ENCODE measurements around the gene SPNS2. TPM values are rescaled to one million over a fixed set of nuclear protein-coding genes. Genes with fewer than 3 reads are reported as not detected.
A peak's percentile ranks its signal among the peaks of the same experiment; 100 is the strongest.

SPNS2 gene
- total and polyA plus RNA-seq, 2 experiments from 2014 or later: 1.7 to 2.3 TPM

DNA sequence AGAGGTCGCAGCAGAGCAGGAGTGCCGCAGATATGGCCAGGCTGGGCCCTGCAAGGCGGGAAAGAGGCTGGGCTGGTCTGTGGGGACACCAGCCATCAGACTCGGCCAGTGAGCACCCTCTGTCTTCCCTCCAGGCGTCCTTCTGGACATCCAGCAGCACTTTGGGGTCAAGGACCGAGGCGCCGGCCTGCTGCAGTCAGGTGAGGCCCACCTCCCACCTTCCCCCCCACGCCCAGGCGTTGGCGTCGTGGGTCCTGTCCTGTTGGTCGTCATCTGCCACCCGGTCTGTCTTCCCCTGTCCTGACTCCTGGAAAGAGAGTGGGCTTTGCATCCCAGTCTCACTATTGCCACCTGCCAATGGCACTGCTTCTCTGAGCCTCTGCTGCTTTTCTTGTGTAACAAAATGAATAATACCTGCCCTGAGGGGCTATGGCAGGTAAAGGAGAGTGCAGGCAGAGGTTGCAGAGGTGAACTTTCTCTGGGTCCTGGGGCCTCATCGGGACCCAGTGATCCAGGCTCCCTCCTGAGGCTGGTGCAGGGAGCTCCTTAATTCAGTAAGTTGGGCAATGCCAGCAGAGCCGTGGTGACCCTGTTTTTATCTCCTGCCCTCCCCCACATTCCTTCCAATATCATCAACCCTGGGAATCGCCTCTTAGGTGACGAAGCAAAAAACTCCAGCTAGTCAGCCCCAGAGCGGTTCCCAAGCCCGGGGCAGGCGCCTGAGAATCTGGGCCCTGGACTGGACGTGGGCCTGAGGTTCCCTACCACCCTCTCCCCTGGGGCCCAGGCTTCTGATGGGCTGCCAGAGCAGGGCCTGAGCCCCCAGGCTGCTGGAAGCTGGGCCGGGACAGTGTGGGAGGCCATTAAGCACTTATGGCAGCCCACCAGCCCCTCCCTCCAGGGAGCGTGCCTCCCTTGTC lies 14.7 kb downstream of the SPNS2 start (continued):
- TF ChIP-seq, protein P1, sequence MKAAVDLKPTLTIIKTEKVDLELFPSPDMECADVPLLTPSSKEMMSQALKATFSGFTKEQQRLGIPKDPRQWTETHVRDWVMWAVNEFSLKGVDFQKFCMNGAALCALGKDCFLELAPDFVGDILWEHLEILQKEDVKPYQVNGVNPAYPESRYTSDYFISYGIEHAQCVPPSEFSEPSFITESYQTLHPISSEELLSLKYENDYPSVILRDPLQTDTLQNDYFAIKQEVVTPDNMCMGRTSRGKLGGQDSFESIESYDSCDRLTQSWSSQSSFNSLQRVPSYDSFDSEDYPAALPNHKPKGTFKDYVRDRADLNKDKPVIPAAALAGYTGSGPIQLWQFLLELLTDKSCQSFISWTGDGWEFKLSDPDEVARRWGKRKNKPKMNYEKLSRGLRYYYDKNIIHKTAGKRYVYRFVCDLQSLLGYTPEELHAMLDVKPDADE (IDR thresholded peaks at IDR 0.05): no peak

DNA sequence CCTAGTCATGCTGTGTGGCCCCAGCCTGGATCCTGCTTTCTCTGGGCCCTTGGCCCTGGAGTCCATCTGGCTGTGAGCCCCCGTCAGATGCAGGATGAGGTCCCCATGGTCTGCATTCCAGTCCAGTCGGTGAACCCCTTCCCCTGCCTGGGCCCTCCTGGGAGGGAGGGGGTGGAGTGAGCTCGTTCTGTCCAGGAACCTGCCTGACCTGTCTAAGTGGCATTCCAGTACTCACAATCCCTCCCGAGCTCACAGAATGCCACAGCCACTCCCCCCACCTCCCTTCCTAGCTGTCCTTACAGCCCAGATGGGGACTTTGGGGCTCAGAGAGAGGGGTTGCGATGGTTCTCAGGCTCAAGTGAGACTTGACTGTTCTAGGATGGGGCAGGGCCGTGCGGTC lies 15.5 kb downstream of the SPNS2 start:
- Histone ChIP-seq H2AFZ (no peak overlapping the region), H3K27me3 (ENCODE audit: insufficient read depth) (no peaks in the 10 kb centered on the region), H3K9me2 (ENCODE audit: insufficient read depth) (no peaks in the 10 kb centered on the region), H3K27ac (ENCODE audit: low read depth) (no peak overlapping the region), H3K4me3 (no peak overlapping the region), H3F3A (replicated peaks; ENCODE audit: low read depth) (no peaks in the 10 kb centered on the region), H3K4me2 (no peak overlapping the region), H3K4me1 (ENCODE audit: insufficient read depth) (no peaks in the 10 kb centered on the region), H4K20me1 (replicated peaks; ENCODE audit: insufficient read depth) (no peaks in the 10 kb centered on the region), H3K79me2 (replicated peaks; ENCODE audit: insufficient read depth) (no peaks in the 10 kb centered on the region), H3K36me3 (ENCODE audit: insufficient read depth) (no peaks in the 10 kb centered on the region)
- no peak overlapping the region for H3K27ac Mint-ChIP-seq
- ATAC-seq (peak; percentile 46), DNase-seq (ENCODE audit: low spot score) (peak; percentile 56)
- H3K4me1 Mint-ChIP-seq: peaks cover 7% of the 10 kb centered on the region
- H3K36me3 Mint-ChIP-seq (ENCODE audit: low read depth): no peaks in the 10 kb centered on the region; the same call in 2 of the 3 replicates
- peaks cover 10% of the 10 kb centered on the region for H3K27me3 Mint-ChIP-seq (ENCODE audit: insufficient read depth, low read depth, poor library complexity)
- no peaks in the 10 kb centered on the region for H3K9me3 Mint-ChIP-seq
- no peak overlapping the region for H3K4me3 Mint-ChIP-seq
- no peak for TF ChIP-seq EZH2phosphoT487 (IDR thresholded peaks at IDR 0.05; ENCODE audit: unreplicated experiment)
- TF ChIP-seq, protein P2, sequence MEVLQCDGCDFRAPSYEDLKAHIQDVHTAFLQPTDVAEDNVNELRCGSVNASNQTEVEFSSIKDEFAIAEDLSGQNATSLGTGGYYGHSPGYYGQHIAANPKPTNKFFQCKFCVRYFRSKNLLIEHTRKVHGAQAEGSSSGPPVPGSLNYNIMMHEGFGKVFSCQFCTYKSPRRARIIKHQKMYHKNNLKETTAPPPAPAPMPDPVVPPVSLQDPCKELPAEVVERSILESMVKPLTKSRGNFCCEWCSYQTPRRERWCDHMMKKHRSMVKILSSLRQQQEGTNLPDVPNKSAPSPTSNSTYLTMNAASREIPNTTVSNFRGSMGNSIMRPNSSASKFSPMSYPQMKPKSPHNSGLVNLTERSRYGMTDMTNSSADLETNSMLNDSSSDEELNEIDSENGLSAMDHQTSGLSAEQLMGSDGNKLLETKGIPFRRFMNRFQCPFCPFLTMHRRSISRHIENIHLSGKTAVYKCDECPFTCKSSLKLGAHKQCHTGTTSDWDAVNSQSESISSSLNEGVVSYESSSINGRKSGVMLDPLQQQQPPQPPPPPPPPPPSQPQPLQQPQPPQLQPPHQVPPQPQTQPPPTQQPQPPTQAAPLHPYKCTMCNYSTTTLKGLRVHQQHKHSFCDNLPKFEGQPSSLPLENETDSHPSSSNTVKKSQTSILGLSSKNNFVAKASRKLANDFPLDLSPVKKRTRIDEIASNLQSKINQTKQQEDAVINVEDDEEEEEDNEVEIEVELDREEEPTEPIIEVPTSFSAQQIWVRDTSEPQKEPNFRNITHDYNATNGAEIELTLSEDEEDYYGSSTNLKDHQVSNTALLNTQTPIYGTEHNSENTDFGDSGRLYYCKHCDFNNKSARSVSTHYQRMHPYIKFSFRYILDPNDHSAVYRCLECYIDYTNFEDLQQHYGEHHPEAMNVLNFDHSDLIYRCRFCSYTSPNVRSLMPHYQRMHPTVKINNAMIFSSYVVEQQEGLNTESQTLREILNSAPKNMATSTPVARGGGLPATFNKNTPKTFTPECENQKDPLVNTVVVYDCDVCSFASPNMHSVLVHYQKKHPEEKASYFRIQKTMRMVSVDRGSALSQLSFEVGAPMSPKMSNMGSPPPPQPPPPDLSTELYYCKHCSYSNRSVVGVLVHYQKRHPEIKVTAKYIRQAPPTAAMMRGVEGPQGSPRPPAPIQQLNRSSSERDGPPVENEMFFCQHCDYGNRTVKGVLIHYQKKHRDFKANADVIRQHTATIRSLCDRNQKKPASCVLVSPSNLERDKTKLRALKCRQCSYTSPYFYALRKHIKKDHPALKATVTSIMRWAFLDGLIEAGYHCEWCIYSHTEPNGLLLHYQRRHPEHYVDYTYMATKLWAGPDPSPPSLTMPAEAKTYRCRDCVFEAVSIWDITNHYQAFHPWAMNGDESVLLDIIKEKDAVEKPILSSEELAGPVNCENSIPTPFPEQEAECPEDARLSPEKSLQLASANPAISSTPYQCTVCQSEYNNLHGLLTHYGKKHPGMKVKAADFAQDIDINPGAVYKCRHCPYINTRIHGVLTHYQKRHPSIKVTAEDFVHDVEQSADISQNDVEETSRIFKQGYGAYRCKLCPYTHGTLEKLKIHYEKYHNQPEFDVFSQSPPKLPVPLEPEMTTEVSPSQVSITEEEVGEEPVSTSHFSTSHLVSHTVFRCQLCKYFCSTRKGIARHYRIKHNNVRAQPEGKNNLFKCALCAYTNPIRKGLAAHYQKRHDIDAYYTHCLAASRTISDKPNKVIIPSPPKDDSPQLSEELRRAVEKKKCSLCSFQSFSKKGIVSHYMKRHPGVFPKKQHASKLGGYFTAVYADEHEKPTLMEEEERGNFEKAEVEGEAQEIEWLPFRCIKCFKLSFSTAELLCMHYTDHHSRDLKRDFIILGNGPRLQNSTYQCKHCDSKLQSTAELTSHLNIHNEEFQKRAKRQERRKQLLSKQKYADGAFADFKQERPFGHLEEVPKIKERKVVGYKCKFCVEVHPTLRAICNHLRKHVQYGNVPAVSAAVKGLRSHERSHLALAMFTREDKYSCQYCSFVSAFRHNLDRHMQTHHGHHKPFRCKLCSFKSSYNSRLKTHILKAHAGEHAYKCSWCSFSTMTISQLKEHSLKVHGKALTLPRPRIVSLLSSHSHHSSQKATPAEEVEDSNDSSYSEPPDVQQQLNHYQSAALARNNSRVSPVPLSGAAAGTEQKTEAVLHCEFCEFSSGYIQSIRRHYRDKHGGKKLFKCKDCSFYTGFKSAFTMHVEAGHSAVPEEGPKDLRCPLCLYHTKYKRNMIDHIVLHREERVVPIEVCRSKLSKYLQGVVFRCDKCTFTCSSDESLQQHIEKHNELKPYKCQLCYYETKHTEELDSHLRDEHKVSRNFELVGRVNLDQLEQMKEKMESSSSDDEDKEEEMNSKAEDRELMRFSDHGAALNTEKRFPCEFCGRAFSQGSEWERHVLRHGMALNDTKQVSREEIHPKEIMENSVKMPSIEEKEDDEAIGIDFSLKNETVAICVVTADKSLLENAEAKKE (CRISPR knock-in tag; IDR thresholded peaks at IDR 0.05): no peak
- TF ChIP-seq POLR2AphosphoS5 (IDR thresholded peaks at IDR 0.05; ENCODE audit: low read depth): no peak
- no peak for TF ChIP-seq STAT1 (IDR thresholded peaks at IDR 0.05; ENCODE audit: unreplicated experiment)
- TF ChIP-seq, protein P1 (IDR thresholded peaks at IDR 0.05): no peak
- TF ChIP-seq ZNF114 (CRISPR knock-in tag; IDR thresholded peaks at IDR 0.05): no peak
- TF ChIP-seq, protein P3, sequence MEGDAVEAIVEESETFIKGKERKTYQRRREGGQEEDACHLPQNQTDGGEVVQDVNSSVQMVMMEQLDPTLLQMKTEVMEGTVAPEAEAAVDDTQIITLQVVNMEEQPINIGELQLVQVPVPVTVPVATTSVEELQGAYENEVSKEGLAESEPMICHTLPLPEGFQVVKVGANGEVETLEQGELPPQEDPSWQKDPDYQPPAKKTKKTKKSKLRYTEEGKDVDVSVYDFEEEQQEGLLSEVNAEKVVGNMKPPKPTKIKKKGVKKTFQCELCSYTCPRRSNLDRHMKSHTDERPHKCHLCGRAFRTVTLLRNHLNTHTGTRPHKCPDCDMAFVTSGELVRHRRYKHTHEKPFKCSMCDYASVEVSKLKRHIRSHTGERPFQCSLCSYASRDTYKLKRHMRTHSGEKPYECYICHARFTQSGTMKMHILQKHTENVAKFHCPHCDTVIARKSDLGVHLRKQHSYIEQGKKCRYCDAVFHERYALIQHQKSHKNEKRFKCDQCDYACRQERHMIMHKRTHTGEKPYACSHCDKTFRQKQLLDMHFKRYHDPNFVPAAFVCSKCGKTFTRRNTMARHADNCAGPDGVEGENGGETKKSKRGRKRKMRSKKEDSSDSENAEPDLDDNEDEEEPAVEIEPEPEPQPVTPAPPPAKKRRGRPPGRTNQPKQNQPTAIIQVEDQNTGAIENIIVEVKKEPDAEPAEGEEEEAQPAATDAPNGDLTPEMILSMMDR (conservative IDR thresholded peaks at IDR 0.05; ENCODE audit: low read depth in 2 of 2): no peak
- TF ChIP-seq CREB1 (CRISPR knock-in tag; IDR thresholded peaks at IDR 0.05; ENCODE audit: low read depth): no peak
- TF ChIP-seq, protein P4, sequence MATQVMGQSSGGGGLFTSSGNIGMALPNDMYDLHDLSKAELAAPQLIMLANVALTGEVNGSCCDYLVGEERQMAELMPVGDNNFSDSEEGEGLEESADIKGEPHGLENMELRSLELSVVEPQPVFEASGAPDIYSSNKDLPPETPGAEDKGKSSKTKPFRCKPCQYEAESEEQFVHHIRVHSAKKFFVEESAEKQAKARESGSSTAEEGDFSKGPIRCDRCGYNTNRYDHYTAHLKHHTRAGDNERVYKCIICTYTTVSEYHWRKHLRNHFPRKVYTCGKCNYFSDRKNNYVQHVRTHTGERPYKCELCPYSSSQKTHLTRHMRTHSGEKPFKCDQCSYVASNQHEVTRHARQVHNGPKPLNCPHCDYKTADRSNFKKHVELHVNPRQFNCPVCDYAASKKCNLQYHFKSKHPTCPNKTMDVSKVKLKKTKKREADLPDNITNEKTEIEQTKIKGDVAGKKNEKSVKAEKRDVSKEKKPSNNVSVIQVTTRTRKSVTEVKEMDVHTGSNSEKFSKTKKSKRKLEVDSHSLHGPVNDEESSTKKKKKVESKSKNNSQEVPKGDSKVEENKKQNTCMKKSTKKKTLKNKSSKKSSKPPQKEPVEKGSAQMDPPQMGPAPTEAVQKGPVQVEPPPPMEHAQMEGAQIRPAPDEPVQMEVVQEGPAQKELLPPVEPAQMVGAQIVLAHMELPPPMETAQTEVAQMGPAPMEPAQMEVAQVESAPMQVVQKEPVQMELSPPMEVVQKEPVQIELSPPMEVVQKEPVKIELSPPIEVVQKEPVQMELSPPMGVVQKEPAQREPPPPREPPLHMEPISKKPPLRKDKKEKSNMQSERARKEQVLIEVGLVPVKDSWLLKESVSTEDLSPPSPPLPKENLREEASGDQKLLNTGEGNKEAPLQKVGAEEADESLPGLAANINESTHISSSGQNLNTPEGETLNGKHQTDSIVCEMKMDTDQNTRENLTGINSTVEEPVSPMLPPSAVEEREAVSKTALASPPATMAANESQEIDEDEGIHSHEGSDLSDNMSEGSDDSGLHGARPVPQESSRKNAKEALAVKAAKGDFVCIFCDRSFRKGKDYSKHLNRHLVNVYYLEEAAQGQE (IDR thresholded peaks at IDR 0.05; ENCODE audit: unreplicated experiment): no peak

All from GM23338 (cell line).